GM12892 (cell line): ENCODE data around the gene ZNF627.

Source experiments
- POLR2A ChIP-seq: IDR thresholded peaks from 2 replicates; pipeline ENCODE4 v1.6.1; 2011; ENCODE audit warnings: low read depth, low read length, control low read depth
- POLR2AphosphoS5 ChIP-seq: IDR thresholded peaks from 2 replicates; pipeline ENCODE4 v1.6.1; 2011; ENCODE audit warnings: low read depth, low read length, control low read depth

DNA sequence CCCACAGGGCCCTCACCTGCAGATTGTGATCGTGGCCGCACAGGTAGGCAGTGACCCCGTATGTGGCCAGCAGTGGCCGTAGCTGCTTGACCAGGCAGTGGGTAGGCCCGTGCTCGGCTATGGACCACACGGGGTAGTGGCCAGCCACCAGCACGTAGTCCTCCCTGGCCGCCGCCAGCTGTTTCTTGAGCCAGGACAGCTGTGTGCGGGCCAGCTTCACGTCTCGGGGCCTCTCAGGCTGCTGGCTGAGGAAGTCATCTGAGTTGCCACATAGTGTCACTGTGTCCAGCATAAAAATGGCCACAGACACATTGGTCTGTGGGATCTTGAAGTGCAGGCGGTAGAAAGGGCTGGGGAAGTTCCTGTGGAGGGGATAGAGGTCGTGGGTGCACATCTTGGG is 21.1 kb upstream of the ZNF627 start:
- TF ChIP-seq POLR2A (no peak), POLR2AphosphoS5 (no peak)
